Mucosa of descending colon (tissue), 3 donors: ENCODE results near the gene ENTPD1. TPM values are rescaled to one million over a fixed set of nuclear protein-coding genes. Genes with fewer than 3 reads are reported as not detected.

Source experiments
- ATAC-seq: fragments of 200-7000 bp; cut with Tn5 transposase; one replicate; pipeline ENCODE4 v1.9.1; 2020; ENCODE audit warnings: mild to moderate bottlenecking, moderate library complexity
- DNase-seq, 3 donors: peaks; one replicate each; pipeline ENCODE4 v3.0.0-alpha.2; 2020
- H3K36me3 ChIP-seq: fragments of 200-600 bp; one replicate; pipeline ENCODE4 v1.8.0; 2021; ENCODE audit warnings: low read depth, mild to moderate bottlenecking
- H3K4me1 ChIP-seq: fragments of 200-600 bp; one replicate; pipeline ENCODE4 v1.8.0; 2021; ENCODE audit warnings: low read depth, mild to moderate bottlenecking
- H3K4me3 ChIP-seq: fragments of 200-600 bp; one replicate; pipeline ENCODE4 v1.8.0; 2021; ENCODE audit warnings: mild to moderate bottlenecking
- H3K9me3 ChIP-seq: fragments of 200-600 bp; one replicate; pipeline ENCODE4 v1.8.0; 2021; ENCODE audit warnings: mild to moderate bottlenecking
- intact Hi-C, 2 donors: fragments of 100-400 bp; cut with DNase I in 1 of 2; cut with micrococcal nuclease in 1 of 2; formaldehyde crosslinking; loops; one replicate each; pipeline versions ENCODE4 v1.11.0 to v1.11.1; 2022; cut with DNase I, micrococcal nuclease
- total RNA-seq, 3 donors: library from RNA; stranded (reverse); fragmentation: NEBNext Ultra II Directional in 2 of 3; extraction: Animal tissue kit (Norgen Biotek cat#: 25700) in 2 of 3; gene quantifications; one replicate each; pipeline versions ENCODE4 v1.2.1 to v1.2.4, GENCODE V29; 2021 to 2023
- TF ChIP-seq, protein P1 (sequence below): fragments of 200-600 bp; IDR thresholded peaks from one replicate; pipeline ENCODE4 v1.8.0; 2022; ENCODE audit warnings: antibody characterized with exemption, mild to moderate bottlenecking
- donor health status: DM: no; HTN: no; CAD: no; lungs with moderate emphysema.
- donor health status: DM: no; HTN: no; CAD: no.
- donor health status: DM: no; HTN: yes; CAD: no.

Gene ENTPD1
- total RNA-seq, 3 donors from 2014 or later, result 7.1 to 20.3 (median 7.2) TPM

DNA sequence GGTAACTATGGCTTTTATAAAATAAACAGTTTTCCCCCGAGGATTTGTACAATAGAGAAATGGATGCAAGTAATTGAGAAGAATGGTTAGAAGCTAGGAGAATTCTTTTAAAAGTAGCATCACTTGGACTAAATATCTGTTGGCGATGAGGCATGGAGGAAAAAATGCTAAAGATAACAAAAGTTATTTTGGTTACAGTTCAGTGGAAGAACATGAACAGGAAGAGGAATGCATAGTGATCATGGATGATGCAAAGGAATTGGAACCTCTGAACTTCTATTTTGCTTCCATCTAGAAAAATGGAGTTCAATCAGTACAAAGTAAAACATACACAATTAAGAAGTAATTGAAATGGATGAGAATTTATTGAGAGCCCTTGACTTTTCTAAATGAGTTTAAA is 32.9 kb downstream of the ENTPD1 start:
- ATAC-seq, result no peak
- TF ChIP-seq, protein P1, sequence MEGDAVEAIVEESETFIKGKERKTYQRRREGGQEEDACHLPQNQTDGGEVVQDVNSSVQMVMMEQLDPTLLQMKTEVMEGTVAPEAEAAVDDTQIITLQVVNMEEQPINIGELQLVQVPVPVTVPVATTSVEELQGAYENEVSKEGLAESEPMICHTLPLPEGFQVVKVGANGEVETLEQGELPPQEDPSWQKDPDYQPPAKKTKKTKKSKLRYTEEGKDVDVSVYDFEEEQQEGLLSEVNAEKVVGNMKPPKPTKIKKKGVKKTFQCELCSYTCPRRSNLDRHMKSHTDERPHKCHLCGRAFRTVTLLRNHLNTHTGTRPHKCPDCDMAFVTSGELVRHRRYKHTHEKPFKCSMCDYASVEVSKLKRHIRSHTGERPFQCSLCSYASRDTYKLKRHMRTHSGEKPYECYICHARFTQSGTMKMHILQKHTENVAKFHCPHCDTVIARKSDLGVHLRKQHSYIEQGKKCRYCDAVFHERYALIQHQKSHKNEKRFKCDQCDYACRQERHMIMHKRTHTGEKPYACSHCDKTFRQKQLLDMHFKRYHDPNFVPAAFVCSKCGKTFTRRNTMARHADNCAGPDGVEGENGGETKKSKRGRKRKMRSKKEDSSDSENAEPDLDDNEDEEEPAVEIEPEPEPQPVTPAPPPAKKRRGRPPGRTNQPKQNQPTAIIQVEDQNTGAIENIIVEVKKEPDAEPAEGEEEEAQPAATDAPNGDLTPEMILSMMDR, result no peak

DNA sequence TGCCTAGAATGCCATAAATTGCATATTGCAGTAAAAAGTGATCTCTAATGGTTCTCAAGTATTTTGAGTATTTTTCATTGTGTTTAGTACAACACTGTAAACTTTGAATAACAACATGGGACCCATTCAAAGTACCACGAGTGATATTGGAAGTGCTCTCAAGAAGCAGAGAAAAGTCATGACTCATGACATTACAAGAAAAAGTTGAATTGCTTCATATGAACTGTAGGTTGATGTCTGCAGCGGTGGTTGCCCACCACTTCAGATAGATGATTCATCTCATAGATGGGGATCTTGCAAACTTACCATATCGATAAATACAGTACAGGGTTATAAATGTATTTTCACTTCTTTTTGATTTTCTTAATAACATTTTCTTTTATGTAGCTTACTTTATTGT is 33.9 kb downstream of the ENTPD1 start:
- Histone ChIP-seq H3K9me3 (no peaks in the 10 kb centered on the region), H3K4me3 (no peak overlapping the region), H3K4me1 (no peaks in the 10 kb centered on the region), H3K36me3 (no peaks in the 10 kb centered on the region)
- TF ChIP-seq, protein P1, result no peak
- ATAC-seq (no peak), DNase-seq (no peak)
- intact Hi-C loops, result no loop called here

More for the DNA sequence above, 32.9 kb downstream of the ENTPD1 start:
- DNase-seq, result no peak
- no peaks in the 10 kb centered on the region for H3K9me3 ChIP-seq
- no peaks in the 10 kb centered on the region for H3K4me1 ChIP-seq
- intact Hi-C loops, result no loop called here
- no peaks in the 10 kb centered on the region for H3K36me3 ChIP-seq
- no peak overlapping the region for H3K4me3 ChIP-seq

DNA sequence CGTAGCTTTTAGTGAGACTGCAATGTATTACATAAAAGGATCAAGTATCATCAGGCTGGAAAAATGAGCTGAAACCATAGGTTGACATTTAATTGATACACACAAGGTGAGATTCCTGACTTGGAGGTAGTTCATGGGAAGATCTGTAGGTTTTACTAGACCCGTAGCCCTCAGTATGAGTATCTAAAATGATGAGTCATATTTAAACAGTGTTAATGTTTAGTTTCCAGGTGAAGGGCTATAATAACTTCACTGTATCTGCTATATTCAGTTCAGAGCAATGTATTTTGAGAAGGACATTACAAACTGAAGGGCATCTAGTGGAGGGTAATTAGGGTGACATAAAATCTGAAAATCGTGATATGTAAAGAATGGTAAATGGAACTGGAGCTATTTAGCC is 35.0 kb downstream of the ENTPD1 start:
- ATAC-seq (peak; percentile 67), DNase-seq (no peak)
- intact Hi-C loops, result no loop called here
- no peak overlapping the region for H3K4me3 ChIP-seq
- no peaks in the 10 kb centered on the region for H3K4me1 ChIP-seq
- H3K36me3 ChIP-seq, result no peaks in the 10 kb centered on the region
- no peaks in the 10 kb centered on the region for H3K9me3 ChIP-seq
- TF ChIP-seq, protein P1, result no peak

DNA sequence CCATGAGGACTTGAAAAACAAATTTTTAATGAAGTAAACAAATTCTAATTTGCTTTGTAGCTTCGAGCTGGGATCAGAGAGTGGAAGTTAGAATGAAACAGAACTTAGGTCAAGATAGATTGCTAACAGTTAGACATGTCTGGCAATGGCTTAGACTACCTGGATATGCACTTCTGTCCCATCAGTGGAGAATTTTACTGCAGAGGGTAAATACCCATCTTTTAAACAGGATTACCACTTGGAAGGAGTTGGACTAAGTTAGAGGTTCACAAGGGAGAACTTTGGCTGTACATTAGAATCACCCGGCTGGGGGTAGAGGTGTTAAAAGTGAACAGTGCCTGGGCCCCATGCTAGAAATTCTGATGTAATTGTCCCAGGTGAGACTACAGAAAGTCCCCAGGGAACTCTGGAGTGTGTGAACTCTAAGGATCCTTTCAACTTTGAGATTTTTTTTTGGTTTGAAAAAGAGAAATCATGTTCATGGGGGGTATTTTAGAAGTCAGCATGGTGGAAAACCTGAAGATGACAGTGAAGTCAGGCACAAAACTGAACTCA is 35.5 kb downstream of the ENTPD1 start:
- DNase-seq, result no peak
- Histone ChIP-seq H3K4me3 (no peak overlapping the region), H3K9me3 (no peaks in the 10 kb centered on the region), H3K4me1 (no peaks in the 10 kb centered on the region), H3K36me3 (no peaks in the 10 kb centered on the region)
- intact Hi-C loops, result no loop called here
- TF ChIP-seq, protein P1, result no peak
- ATAC-seq, result no peak

DNA sequence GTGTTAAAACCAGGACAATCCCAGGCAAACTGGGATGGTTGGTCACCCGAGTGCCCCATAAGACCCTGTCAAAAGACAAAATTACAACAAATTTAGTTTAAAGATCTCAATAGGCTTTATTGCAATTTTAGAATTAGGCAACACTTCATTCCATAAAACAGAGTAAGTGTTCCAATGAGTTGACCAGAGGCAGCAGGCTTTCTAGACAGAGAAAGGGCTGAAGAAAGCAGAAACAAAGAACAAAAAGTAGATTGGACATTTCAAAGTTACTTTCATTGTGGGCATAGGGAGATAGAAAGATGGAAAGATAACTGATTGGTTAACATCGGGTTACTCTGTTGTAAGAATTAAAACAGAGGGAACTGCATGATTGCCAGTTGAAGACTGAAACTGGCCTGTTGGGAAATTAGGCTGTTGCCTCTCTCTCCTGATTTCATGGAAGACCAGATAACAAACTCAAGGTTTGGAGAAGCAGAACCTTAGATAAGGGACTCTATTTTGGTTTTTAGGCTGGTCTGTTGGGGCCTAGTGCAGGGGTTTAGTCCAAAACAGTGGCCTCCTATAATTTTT is 36.3 kb downstream of the ENTPD1 start:
- DNase-seq, result no peak
- Histone ChIP-seq H3K9me3 (no peaks in the 10 kb centered on the region), H3K4me3 (no peak overlapping the region), H3K4me1 (no peaks in the 10 kb centered on the region), H3K36me3 (no peaks in the 10 kb centered on the region)
- TF ChIP-seq, protein P1, result no peak
- ATAC-seq, result no peak
- intact Hi-C loops, result no loop called here
